PFSK-1 (cell line): ENCODE measurements around the gene SYCE3.

ENCODE experiments used
- POLR2AphosphoS5 ChIP-seq: IDR thresholded peaks from 2 replicates; pipeline ENCODE4 v1.6.1; 2012; ENCODE audit warnings: low read depth, mild to moderate bottlenecking, control low read depth, low read length, moderate library complexity
- SIN3A ChIP-seq: IDR thresholded peaks from 2 replicates; pipeline ENCODE4 v1.6.1; 2012; ENCODE audit warnings: mild to moderate bottlenecking, low read length, moderate library complexity, borderline replicate concordance; ENCODE audit not compliant: insufficient read depth
- TAF1 ChIP-seq: IDR thresholded peaks from 2 replicates; pipeline ENCODE4 v1.6.1; 2012; ENCODE audit warnings: low read length, control low read depth, borderline replicate concordance; ENCODE audit not compliant: insufficient read depth

- no peak for TF ChIP-seq SIN3A
- no peak for TF ChIP-seq POLR2AphosphoS5
- no peak for TF ChIP-seq TAF1
Observed at GRCh38 chr22:50576070-50576469, 13.4 kb upstream of the SYCE3 start.
